GM12872 (cell line): ENCODE data around the gene EXOC4.

Experiments used
- CTCF ChIP-seq: IDR thresholded peaks from 3 replicates; pipeline ENCODE4 v1.5.1; 2011; ENCODE audit warnings: low read depth, mild to moderate bottlenecking, low read length, moderate library complexity; ENCODE audit not compliant: insufficient read depth

Gene EXOC4

DNA sequence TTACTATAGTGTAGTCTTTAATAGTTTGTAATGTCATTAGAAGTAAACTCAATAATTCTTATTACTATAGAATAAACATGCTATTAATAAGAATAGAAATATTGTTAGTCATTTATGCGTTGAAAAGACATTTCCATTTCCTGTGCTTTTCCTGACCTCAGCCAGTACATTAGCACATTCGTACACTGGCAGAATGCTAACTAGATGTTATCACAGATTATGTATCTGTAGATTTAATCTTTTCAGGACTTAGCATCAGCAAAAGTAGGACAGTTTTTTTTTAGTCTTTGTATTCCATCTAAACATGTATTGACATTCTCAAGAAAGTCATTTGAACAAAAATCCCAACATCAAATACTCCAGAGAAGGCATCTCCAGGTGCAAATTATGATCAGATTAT is 158.5 kb downstream of the EXOC4 start:
- TF ChIP-seq CTCF, result no peak

DNA sequence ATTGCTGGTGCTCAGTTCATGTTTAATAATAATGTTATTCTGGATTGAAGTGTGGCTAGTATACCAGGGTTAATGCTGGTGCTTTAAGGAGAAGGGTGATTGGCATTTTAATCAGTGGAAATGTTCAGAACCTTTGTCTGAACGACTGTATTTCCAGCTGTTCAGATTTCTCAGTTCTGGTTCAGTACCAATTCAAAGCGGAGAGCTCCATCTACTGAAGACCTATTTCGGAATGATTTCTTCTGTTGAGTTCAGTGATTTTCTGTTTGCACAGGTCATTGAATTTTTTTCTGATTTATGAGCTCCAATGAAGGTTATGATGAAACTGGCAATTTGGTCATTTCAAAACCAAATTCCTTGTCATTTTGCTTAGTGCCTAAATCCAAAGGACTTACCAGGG is 160.1 kb downstream of the EXOC4 start:
- TF ChIP-seq CTCF, result no peak

DNA sequence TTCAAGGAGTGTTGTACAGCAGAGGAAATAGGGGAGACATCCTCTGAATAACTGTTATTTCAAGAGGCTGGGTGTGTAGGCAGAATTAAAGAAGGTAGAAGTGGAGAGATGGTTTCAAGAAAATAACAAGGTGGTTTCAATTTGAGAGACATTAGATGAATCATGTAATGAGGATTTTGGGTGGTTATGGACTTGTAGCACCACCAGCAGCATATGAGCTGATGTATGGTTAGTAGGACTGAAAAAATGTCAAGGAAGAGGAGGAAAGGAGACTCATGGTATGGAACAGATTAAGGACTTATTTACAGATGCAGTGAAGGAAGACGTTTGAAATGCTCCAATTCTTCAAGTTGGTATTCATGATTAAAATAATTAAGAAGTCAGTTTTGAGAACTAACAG is 166.2 kb downstream of the EXOC4 start:
- no peak for TF ChIP-seq CTCF

DNA sequence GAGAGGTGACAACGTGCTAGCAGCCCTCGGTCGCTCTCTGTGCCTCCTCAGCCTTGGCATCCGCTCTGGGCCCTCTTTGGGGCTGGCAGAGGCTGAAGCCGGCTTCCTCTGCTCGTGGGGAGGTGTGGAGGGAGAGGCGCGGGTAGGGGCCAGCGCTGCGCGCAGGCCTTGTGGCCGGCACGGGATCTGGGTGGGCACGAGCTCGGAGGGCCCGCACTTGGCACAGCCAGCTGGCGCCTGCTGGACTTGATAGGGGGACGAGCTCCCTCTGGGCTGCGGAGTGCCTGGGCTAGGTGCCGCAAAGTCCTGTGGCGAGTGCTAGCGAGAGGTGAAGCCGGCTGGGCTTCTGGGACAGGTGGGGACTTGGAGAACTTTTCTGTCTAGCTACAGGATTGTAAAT is 170.7 kb downstream of the EXOC4 start:
- TF ChIP-seq CTCF, result no peak

DNA sequence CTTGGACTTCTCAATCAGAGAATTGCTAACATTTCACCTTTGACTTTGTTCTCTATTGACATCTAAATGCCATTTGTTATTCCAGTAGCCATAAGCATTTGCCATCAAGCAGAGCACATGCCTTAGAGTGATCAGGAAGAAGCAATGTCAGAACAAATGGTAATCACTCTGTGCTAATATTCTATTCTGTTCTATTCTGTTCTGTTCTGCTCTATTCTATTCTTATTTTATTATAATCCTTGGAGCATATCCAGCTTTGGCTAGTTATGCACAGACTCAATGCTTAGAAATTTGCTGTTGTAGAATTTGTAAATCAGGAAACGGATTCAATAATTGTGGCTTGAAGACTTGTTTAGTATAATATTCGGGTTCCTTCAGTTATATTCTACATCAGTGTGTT is 175.4 kb downstream of the EXOC4 start:
- TF ChIP-seq CTCF, result no peak

GRCh38 chr7:133428876-133429275 is 176.0 kb downstream of the EXOC4 start:
- no peak for TF ChIP-seq CTCF

GRCh38 chr7:133429371-133429770 is 176.5 kb downstream of the EXOC4 start:
- no peak for TF ChIP-seq CTCF
